MCF 10A (cell line): ENCODE data around the gene ST6GAL1. TPM values are rescaled to one million over a fixed set of nuclear protein-coding genes. Genes with fewer than 3 reads are reported as not detected.

ENCODE experiments used
- BruUV-seq: library from RNA; stranded (reverse); fragments of 400-500 nt; replicated peaks from 2 replicates; lab custom pipeline; 2021; lab: Mats Ljungman, UMichigan
- CTCF ChIA-PET: fragments of 300-600 bp; sonication (Branson Sonifier 250); formaldehyde crosslinking; extraction: SDS; loops from one replicate; lab custom pipeline; 2021; ENCODE audit warnings: antibody characterized with exemption, inconsistent platforms; lab: Yijun Ruan, JAX
- POLR2A ChIA-PET: fragments of 300-600, 350-650 bp; sonication (Branson Sonifier 250); formaldehyde crosslinking; extraction: SDS; loops from one replicate; lab custom pipeline; 2020; ENCODE audit warnings: antibody characterized with exemption, inconsistent platforms; lab: Yijun Ruan, JAX
- DNase-seq: peaks from one replicate; pipeline ENCODE4 v3.0.0-alpha.2; 2018; ENCODE audit not compliant: unreplicated experiment
- H3K27ac Mint-ChIP-seq: one replicate; pipeline ENCODE4 v1.8.0; 2022; ENCODE audit warnings: mild to moderate bottlenecking, low read depth, mixed read lengths; ENCODE audit not compliant: unreplicated experiment
- H3K27me3 Mint-ChIP-seq: one replicate; pipeline ENCODE4 v1.8.0; 2022; ENCODE audit warnings: mixed read lengths; ENCODE audit not compliant: insufficient read depth, unreplicated experiment
- H3K36me3 Mint-ChIP-seq: one replicate; pipeline ENCODE4 v1.8.0; 2022; ENCODE audit warnings: mild to moderate bottlenecking, moderate library complexity, mixed read lengths; ENCODE audit not compliant: insufficient read depth, unreplicated experiment
- H3K4me1 Mint-ChIP-seq: one replicate; pipeline ENCODE4 v1.8.0; 2022; ENCODE audit warnings: mixed read lengths; ENCODE audit not compliant: insufficient read depth, unreplicated experiment
- H3K4me3 Mint-ChIP-seq: one replicate; pipeline ENCODE4 v1.8.0; 2022; ENCODE audit warnings: mild to moderate bottlenecking, moderate library complexity, mixed read lengths; ENCODE audit not compliant: unreplicated experiment
- H3K9me3 Mint-ChIP-seq: one replicate; pipeline ENCODE4 v1.8.0; 2022; ENCODE audit warnings: mixed read lengths; ENCODE audit not compliant: unreplicated experiment
- CTCF ChIP-seq: fragments of 200-600 bp; IDR thresholded peaks from one replicate; pipeline ENCODE4 v1.8.0; 2022; ENCODE audit warnings: antibody characterized with exemption, mild to moderate bottlenecking; ENCODE audit not compliant: unreplicated experiment
- intact Hi-C: fragments of 100-400 bp; cut with micrococcal nuclease; formaldehyde crosslinking; loops from 2 replicates; pipeline ENCODE4 v1.14.1; 2022
- total RNA-seq: library from RNA; stranded (reverse); gene quantifications from 2 replicates; pipeline ENCODE4 v1.2.3, GENCODE V29; 2022

ST6GAL1 gene
- total RNA-seq, 1 experiment from 2014 or later: 18.8 TPM

GRCh38 chr3:186963636-186964035, 33.3 kb downstream of the ST6GAL1 start:
- intact Hi-C loops: no loop called here
- Mint-ChIP-seq H3K9me3 (no peaks in the 10 kb centered on the region), H3K4me3 (no peak overlapping the region), H3K36me3 (peaks cover 6% of the 10 kb centered on the region), H3K4me1 (no peaks in the 10 kb centered on the region), H3K27ac (no peak overlapping the region), H3K27me3 (no peaks in the 10 kb centered on the region)
- ChIA-PET POLR2A (no interaction called here), CTCF (interaction anchor here (1.6 kb wide), 1 partner anchor 115 kb away, joined by 3 read pairs; no protein-coding TSS in a partner anchor)
- no peak for TF ChIP-seq CTCF
- BruUV-seq: no TSS peak
- DNase-seq: no peak

GRCh38 chr3:186964071-186964470, 33.7 kb downstream of the ST6GAL1 start:
- BruUV-seq: no TSS peak
- Mint-ChIP-seq H3K4me3 (no peak overlapping the region), H3K9me3 (no peaks in the 10 kb centered on the region), H3K27ac (no peak overlapping the region), H3K27me3 (no peaks in the 10 kb centered on the region), H3K36me3 (peaks cover 6% of the 10 kb centered on the region), H3K4me1 (no peaks in the 10 kb centered on the region)
- ChIA-PET POLR2A (interaction anchor here (0.7 kb wide), 1 partner anchor 18 kb away, joined by 3 read pairs; no protein-coding TSS in a partner anchor), CTCF (interaction anchor here (1.6 kb wide), 1 partner anchor 115 kb away, joined by 3 read pairs; no protein-coding TSS in a partner anchor)
- intact Hi-C loops: no loop called here
- no peak for DNase-seq
- no peak for TF ChIP-seq CTCF

- CTCF ChIA-PET: interaction anchor here (1.6 kb wide), 1 partner anchor 116 kb away, joined by 3 read pairs; no protein-coding TSS in a partner anchor
- Mint-ChIP-seq H3K27ac (no peak overlapping the region), H3K4me3 (no peak overlapping the region), H3K9me3 (no peaks in the 10 kb centered on the region), H3K4me1 (no peaks in the 10 kb centered on the region), H3K27me3 (no peaks in the 10 kb centered on the region), H3K36me3 (peaks cover 6% of the 10 kb centered on the region)
- BruUV-seq: no TSS peak
- intact Hi-C loops: no loop called here
- no peak for TF ChIP-seq CTCF
- POLR2A ChIA-PET: interaction anchor here (0.7 kb wide), 1 partner anchor 17 kb away, joined by 3 read pairs; no protein-coding TSS in a partner anchor
- DNase-seq: no peak
These were observed 34.3 kb downstream of the ST6GAL1 start for GRCh38 chr3:186964616-186965015.

- Mint-ChIP-seq H3K27ac (no peak overlapping the region), H3K27me3 (no peaks in the 10 kb centered on the region), H3K9me3 (no peaks in the 10 kb centered on the region), H3K36me3 (peaks cover 6% of the 10 kb centered on the region), H3K4me1 (no peaks in the 10 kb centered on the region), H3K4me3 (no peak overlapping the region)
- DNase-seq: no peak
- no peak for TF ChIP-seq CTCF
- intact Hi-C loops: no loop called here
- BruUV-seq: no TSS peak
- ChIA-PET CTCF (interaction anchor here (0.9 to 1.0 kb wide), 2 partner anchors 24 to 200 kb away, joined by 3 read pairs; no protein-coding TSS in a partner anchor), POLR2A (no interaction called here)
These were observed 35.0 kb downstream of the ST6GAL1 start for GRCh38 chr3:186965141-186965879.
